WI38 (cell line): ENCODE measurements around the gene EFCAB6.

Experiments
- H3K4me3 ChIP-seq: 2 replicates; pipeline ENCODE4 v1.5.1; 2011; ENCODE audit warnings: low read depth, mild to moderate bottlenecking, control low read depth, low read length
- TF ChIP-seq, protein P1 (sequence below): IDR thresholded peaks from 2 replicates; pipeline ENCODE4 v1.5.1; 2012; ENCODE audit warnings: low read depth, mild to moderate bottlenecking, control low read depth, low read length

EFCAB6 gene

DNA sequence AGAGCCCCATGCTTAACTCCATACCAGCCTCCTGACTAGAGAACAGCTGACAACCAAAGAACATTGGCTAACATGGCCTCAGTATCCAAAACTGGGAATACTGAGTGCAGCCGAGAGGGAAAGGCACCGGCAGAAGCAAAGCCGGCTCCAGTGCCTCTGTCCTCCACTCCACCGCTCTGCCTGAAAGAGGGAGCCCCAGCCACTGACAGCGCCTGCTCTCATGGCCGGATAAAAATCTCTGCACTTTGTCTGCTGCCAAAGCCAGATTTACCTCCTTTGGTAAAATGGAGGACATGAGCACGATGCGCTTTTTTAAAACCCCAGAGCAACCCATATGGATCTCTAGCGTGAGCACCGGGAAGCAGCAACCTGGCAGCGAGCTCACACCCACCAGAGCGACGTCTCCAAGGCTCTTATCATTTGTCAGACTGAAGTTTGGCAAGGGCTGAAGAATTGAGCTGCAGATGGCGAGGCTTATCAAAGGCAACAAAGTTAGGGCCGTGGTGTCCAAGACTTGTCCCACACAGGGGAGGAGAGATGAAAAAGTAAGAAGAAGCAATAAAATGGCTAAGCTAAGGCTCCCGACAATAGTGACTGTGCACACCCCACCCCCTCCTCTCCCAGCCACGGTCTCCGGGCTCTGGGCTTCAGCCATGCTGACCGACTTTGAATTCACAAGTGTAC is 71.4 kb downstream of the EFCAB6 start:
- no peak overlapping the region for H3K4me3 ChIP-seq
- TF ChIP-seq, protein P1, sequence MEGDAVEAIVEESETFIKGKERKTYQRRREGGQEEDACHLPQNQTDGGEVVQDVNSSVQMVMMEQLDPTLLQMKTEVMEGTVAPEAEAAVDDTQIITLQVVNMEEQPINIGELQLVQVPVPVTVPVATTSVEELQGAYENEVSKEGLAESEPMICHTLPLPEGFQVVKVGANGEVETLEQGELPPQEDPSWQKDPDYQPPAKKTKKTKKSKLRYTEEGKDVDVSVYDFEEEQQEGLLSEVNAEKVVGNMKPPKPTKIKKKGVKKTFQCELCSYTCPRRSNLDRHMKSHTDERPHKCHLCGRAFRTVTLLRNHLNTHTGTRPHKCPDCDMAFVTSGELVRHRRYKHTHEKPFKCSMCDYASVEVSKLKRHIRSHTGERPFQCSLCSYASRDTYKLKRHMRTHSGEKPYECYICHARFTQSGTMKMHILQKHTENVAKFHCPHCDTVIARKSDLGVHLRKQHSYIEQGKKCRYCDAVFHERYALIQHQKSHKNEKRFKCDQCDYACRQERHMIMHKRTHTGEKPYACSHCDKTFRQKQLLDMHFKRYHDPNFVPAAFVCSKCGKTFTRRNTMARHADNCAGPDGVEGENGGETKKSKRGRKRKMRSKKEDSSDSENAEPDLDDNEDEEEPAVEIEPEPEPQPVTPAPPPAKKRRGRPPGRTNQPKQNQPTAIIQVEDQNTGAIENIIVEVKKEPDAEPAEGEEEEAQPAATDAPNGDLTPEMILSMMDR = no peak

DNA sequence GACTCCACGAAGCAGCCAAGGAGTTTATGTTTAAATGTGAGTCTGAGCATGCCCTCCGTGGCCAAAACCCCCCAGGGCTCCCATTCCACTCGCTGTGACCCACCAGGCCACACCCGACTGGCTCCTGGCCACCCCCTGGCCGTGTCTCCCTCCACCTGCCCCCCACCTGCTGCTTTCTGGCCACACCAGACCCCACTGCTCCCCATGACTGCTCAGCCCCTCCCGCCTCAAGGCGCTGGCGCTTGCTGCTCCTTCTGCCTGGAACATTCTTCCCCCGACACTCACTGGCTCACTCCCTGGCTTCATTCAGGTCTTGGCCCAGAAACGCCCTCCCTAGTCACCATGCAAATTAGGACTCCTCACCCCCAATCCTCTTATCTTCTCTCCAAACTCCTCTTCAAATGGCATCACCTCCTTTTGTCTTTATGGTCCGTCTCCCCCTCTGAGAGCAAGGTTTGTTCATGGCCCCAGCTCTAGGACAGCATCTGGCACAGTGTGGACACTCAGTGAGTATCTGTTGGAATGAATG is 72.2 kb downstream of the EFCAB6 start:
- TF ChIP-seq, protein P1 = no peak
- no peak overlapping the region for H3K4me3 ChIP-seq

DNA sequence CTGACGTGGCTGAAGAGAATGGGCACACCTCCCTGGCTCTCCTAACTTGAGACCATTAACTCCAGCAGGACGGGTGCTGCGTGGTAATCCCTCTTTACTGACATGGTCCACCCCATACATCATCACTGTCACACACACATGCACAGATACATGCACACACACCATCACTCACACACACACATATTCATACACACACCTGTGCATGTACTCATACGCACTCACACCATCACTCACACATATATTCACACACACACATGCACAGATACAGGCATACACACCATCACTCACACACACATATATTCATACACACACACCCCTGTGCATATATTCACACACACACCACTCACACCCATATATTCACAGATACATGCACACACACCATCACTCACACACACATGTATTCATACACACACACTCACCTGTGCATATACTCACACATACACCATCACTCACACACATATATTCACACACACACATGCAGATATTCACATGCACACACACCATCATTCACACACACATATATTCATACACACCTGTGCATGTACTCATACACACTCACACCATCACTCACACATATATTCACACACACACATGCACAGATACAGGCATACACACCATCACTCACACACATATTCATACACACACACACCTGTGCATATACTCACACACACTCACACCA is 74.8 kb downstream of the EFCAB6 start:
- TF ChIP-seq, protein P1 = no peak

DNA sequence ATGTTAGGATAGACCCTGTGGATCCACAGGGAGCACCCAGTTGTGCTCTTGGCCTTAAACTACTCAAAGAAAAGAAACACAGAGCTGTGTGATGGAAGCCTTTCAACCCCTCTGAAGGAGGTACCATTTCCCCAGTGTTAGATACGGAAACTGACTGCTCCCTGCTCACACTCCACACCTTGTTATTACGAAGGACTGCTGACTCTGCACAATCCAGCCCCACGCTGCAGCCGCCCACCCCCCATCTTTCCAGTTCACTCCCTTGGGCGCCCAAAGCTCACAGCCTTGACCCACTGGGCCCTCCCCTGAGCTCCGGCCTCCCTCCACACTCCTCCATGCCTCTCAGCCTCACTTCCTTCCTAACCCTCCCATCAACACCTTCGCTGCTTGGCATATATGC is 75.5 kb downstream of the EFCAB6 start:
- H3K4me3 ChIP-seq = no peak overlapping the region
- TF ChIP-seq, protein P1 = no peak

More for the DNA sequence above, 74.8 kb downstream of the EFCAB6 start:
- no peak overlapping the region for H3K4me3 ChIP-seq

DNA sequence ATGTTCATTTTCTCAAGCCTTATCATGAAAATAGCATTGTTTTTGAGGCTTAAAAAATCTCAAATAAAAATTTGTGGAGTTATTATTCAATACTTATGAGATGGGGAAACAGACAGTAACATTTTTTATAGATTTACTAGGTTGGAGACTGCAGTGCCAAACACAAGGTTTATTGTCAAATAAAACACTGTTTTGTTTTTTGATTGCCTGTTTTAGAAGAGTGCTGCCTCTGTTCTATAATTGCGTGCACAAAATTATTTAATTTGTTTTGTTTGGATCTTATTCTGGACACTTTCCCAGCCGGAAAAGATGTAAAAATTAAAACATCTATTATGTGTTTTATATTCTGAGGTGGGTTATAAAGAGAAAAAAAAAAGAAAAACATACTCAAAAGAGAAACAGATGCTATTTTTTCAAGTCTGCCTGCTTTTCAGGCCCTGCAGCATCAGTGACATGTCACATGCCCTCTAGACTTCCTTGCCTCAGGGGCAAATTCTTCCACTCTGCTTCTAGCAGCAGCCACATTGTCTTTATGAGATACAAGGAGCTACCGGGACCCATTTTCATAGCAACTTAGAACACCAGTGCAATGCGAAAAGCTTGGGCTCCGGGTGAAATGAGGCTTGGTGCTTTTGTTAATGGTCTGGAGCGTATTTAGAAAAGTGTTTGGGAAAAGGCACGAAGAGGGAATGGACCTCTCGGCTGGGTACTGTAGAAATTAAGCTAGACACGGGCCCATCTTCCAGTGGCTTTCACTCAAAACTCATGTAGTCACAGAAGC is 77.5 kb downstream of the EFCAB6 start:
- TF ChIP-seq, protein P1 = no peak
- no peak overlapping the region for H3K4me3 ChIP-seq

DNA sequence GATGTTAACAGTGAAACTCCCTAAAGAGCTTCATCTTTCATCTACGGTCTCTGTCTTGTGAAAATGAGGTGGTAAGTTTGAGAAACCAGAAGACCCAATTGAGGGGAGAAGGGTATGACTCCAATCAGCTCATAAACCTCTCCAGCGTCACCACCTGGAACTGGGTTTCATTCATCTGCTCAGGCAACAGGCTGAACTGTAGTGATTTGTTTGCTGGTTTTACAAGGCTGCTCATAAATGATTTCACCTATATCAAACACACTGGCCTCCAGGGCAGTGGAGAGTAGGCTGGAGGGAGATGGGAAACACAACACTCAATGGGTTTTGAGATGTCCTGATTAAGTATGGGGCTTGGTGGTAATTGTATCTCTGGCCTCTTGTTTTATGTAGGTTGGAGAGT is 79.0 kb downstream of the EFCAB6 start:
- TF ChIP-seq, protein P1 = no peak
- no peak overlapping the region for H3K4me3 ChIP-seq

DNA sequence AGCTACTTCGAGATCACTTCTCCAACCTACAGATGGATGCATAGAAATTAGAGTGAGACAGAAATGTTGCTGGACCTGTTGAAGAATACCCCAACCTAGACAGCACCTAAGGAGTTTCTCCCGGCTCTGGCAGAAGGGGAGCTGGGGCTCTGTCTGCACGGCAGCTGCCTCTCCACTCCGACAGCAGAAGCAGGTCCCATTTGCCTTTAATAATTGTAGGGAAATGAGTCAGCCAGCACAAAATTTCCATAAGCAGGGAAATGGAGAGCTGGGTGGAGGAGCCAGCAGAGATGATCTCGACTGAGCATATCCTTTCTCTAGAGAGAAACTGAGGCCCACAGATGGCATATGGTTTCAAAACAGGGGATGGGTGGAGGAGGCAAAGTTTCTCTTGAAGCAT is 80.1 kb downstream of the EFCAB6 start:
- H3K4me3 ChIP-seq = no peak overlapping the region
- TF ChIP-seq, protein P1 = no peak
